SJCRH30 (cell line): ENCODE results near the gene CAMK2N2. TPM values are rescaled to one million over a fixed set of nuclear protein-coding genes. Genes with fewer than 3 reads are reported as not detected.

Experiments used
- DNase-seq, 2 experiments: peaks; one replicate each; pipeline ENCODE4 v3.0.0-alpha.2; 2015 to 2020
- H3K27ac ChIP-seq: fragments of 250-450 bp; sonication (Bioruptor Pico); 2 replicates; pipeline ENCODE4 v1.5.1; 2020; ENCODE audit warnings: mild to moderate bottlenecking, moderate library complexity
- H3K27me3 ChIP-seq: fragments of 250-450 bp; sonication (Bioruptor Pico); 2 replicates; pipeline ENCODE4 v1.5.1; 2020; ENCODE audit warnings: mild to moderate bottlenecking, moderate library complexity
- H3K36me3 ChIP-seq: fragments of 250-450 bp; sonication (Bioruptor Pico); 2 replicates; pipeline ENCODE4 v1.5.1; 2020; ENCODE audit warnings: mild to moderate bottlenecking, moderate library complexity
- H3K4me1 ChIP-seq: fragments of 250-450 bp; sonication (Bioruptor Pico); 2 replicates; pipeline ENCODE4 v1.5.1; 2020; ENCODE audit warnings: mild to moderate bottlenecking, moderate library complexity
- H3K4me3 ChIP-seq: fragments of 250-450 bp; sonication (Bioruptor Pico); 2 replicates; pipeline ENCODE4 v1.5.1; 2020; ENCODE audit warnings: mild to moderate bottlenecking, moderate library complexity
- H3K9me3 ChIP-seq: fragments of 250-450 bp; sonication (Bioruptor Pico); replicated peaks from 2 replicates; pipeline ENCODE4 v1.5.1; 2020; ENCODE audit warnings: mild to moderate bottlenecking, moderate library complexity
- total RNA-seq: library from RNA; depleted of rRNA; stranded (reverse); fragments of >200 nt; shearing (Covaris generic); gene quantifications from 2 replicates; pipeline ENCODE4 v1.2.3, GENCODE V29; 2014; rRNA removed

Gene CAMK2N2
- total RNA-seq, 1 experiment from 2014 or later: 6.0 TPM

GRCh38 chr3:184230081-184230602, 31.2 kb downstream of the CAMK2N2 start:
- DNase-seq: peak in 1 of 2 experiments; percentile 25
- H3K36me3 ChIP-seq: no peaks in the 10 kb centered on the region
- H3K27me3 ChIP-seq: 0 out of 2 replicates have a peak, but pooled peaks cover 4% of the 10 kb centered on the region
- H3K27ac ChIP-seq: no peak overlapping the region
- H3K9me3 ChIP-seq: no peaks in the 10 kb centered on the region
- peak overlapping the region; percentile 55 for H3K4me3 ChIP-seq
- peaks cover 17% of the 10 kb centered on the region; the same call in 1 of the 2 replicates for H3K4me1 ChIP-seq

- Histone ChIP-seq H3K27me3 (0 out of 2 replicates have a peak, but pooled peaks cover 4% of the 10 kb centered on the region), H3K4me1 (peaks cover 13% of the 10 kb centered on the region; the same call in 1 of the 2 replicates), H3K9me3 (no peaks in the 10 kb centered on the region), H3K4me3 (peak within 1 kb of the TSS; percentile 55), H3K27ac (no peak within 1 kb of the TSS), H3K36me3 (no peaks in the 10 kb centered on the region)
- DNase-seq: peak; percentile 68 to 72
Observed at GRCh38 chr3:184229394-184230080, 31.8 kb downstream of the CAMK2N2 start, which contains the start of gene VWA5B2. VWA5B2 (plus strand) TSS chr3:184229585; CDS start chr3:184230529, 944 bp downstream.

- H3K27ac ChIP-seq: no peak overlapping the region
- H3K27me3 ChIP-seq: 0 out of 2 replicates have a peak, but pooled peaks cover 4% of the 10 kb centered on the region
- H3K9me3 ChIP-seq: no peaks in the 10 kb centered on the region
- no peaks in the 10 kb centered on the region for H3K36me3 ChIP-seq
- no peak for DNase-seq
- H3K4me1 ChIP-seq: peaks cover 4% of the 10 kb centered on the region; the same call in 1 of the 2 replicates
- H3K4me3 ChIP-seq: no peak overlapping the region
Observed at GRCh38 chr3:184228376-184229137, 32.8 kb downstream of the CAMK2N2 start.

GRCh38 chr3:184227481-184227935, 33.8 kb downstream of the CAMK2N2 start:
- Histone ChIP-seq H3K36me3 (no peaks in the 10 kb centered on the region), H3K9me3 (no peaks in the 10 kb centered on the region), H3K4me1 (peaks cover 3% of the 10 kb centered on the region; the same call in 1 of the 2 replicates), H3K27me3 (0 out of 2 replicates have a peak, but pooled peaks cover 4% of the 10 kb centered on the region), H3K27ac (no peak overlapping the region), H3K4me3 (no peak overlapping the region)
- DNase-seq: peak; percentile 40 to 70

GRCh38 chr3:184223946-184224345, 37.4 kb downstream of the CAMK2N2 start:
- H3K36me3 ChIP-seq: no peaks in the 10 kb centered on the region
- 0 out of 2 replicates have a peak, but pooled peaks cover 4% of the 10 kb centered on the region for H3K27me3 ChIP-seq
- no peaks in the 10 kb centered on the region for H3K9me3 ChIP-seq
- no peak for DNase-seq
- H3K27ac ChIP-seq: no peak overlapping the region
- H3K4me1 ChIP-seq: no peaks in the 10 kb centered on the region
- no peak overlapping the region for H3K4me3 ChIP-seq

- no peak overlapping the region for H3K27ac ChIP-seq
- H3K9me3 ChIP-seq: no peaks in the 10 kb centered on the region
- no peaks in the 10 kb centered on the region for H3K36me3 ChIP-seq
- H3K27me3 ChIP-seq: no peaks in the 10 kb centered on the region
- DNase-seq: no peak
- H3K4me1 ChIP-seq: no peaks in the 10 kb centered on the region
- no peak overlapping the region for H3K4me3 ChIP-seq
Observed at GRCh38 chr3:184222521-184222920, 38.8 kb downstream of the CAMK2N2 start.

GRCh38 chr3:184218814-184219213, 42.5 kb downstream of the CAMK2N2 start:
- Histone ChIP-seq H3K4me1 (no peaks in the 10 kb centered on the region), H3K27ac (no peak overlapping the region), H3K27me3 (no peaks in the 10 kb centered on the region), H3K4me3 (no peak overlapping the region), H3K9me3 (no peaks in the 10 kb centered on the region), H3K36me3 (no peaks in the 10 kb centered on the region)
- peak in 1 of 2 experiments; percentile 29 for DNase-seq

GRCh38 chr3:184211718-184212117, 49.6 kb downstream of the CAMK2N2 start:
- no peak for DNase-seq
- Histone ChIP-seq H3K27me3 (no peaks in the 10 kb centered on the region), H3K4me3 (no peak overlapping the region), H3K36me3 (no peaks in the 10 kb centered on the region), H3K27ac (no peak overlapping the region), H3K4me1 (no peaks in the 10 kb centered on the region), H3K9me3 (no peaks in the 10 kb centered on the region)

- H3K9me3 ChIP-seq: no peaks in the 10 kb centered on the region
- H3K4me1 ChIP-seq: no peaks in the 10 kb centered on the region
- H3K27me3 ChIP-seq: no peaks in the 10 kb centered on the region
- DNase-seq: no peak
- H3K4me3 ChIP-seq: no peak overlapping the region
- no peak overlapping the region for H3K27ac ChIP-seq
- no peaks in the 10 kb centered on the region for H3K36me3 ChIP-seq
Observed at GRCh38 chr3:184211297-184211696, 50.1 kb downstream of the CAMK2N2 start.

Other genes with a start within 250 kb of the CAMK2N2 start
- gene ABCC5, start 243.7 kb downstream of the CAMK2N2 start, total RNA-seq: 11.2 and 15.0 TPM in 2 replicates
- not detected in 2 replicates for gene HTR3D, start 229.8 kb downstream of the CAMK2N2 start, total RNA-seq
- gene HTR3C, start 208.5 kb downstream of the CAMK2N2 start, total RNA-seq: not detected in 2 replicates
- gene HTR3E, start 164.5 kb downstream of the CAMK2N2 start, total RNA-seq: 6.5 and 8.0 TPM in 2 replicates
- gene EIF2B5, start 126.2 kb downstream of the CAMK2N2 start, total RNA-seq: 42.6 and 43.0 TPM in 2 replicates
- 38.5 and 43.7 TPM in 2 replicates for gene DVL3, start 106.2 kb downstream of the CAMK2N2 start, total RNA-seq
- 194 and 196 TPM in 2 replicates for gene AP2M1, start 86.7 kb downstream of the CAMK2N2 start, total RNA-seq
- gene ABCF3, start 75.4 kb downstream of the CAMK2N2 start, total RNA-seq: 29.4 and 32.6 TPM in 2 replicates
- gene VWA5B2, start 32.0 kb downstream of the CAMK2N2 start, total RNA-seq: 0.51 and 1.0 TPM in 2 replicates
- gene ALG3, start 12.6 kb downstream of the CAMK2N2 start, total RNA-seq: 37.0 and 38.2 TPM in 2 replicates
- gene EEF1AKMT4, start 11.9 kb downstream of the CAMK2N2 start, total RNA-seq: 5.4 and 5.5 TPM in 2 replicates
- gene ECE2, start 14.5 kb upstream of the CAMK2N2 start, total RNA-seq: 0.08 TPM in 1 of 2 replicates, not detected in the other
- 302 TPM in 2 replicates for gene PSMD2, start 37.7 kb upstream of the CAMK2N2 start, total RNA-seq
- gene EIF4G1, start 53.1 kb upstream of the CAMK2N2 start, total RNA-seq: 304 and 312 TPM in 2 replicates
- gene FAM131A, start 76.0 kb upstream of the CAMK2N2 start, total RNA-seq: 4.8 and 5.9 TPM in 2 replicates
- 4.1 and 5.5 TPM in 2 replicates for gene CLCN2, start 100.1 kb upstream of the CAMK2N2 start, total RNA-seq
- gene POLR2H, start 100.2 kb upstream of the CAMK2N2 start, total RNA-seq: 86.8 and 91.6 TPM in 2 replicates
- 0.61 and 1.2 TPM in 2 replicates for gene THPO, start 116.7 kb upstream of the CAMK2N2 start, total RNA-seq
- gene CHRD, start 118.5 kb upstream of the CAMK2N2 start, total RNA-seq: 8.2 and 9.0 TPM in 2 replicates